Fibroblast of lung (primary cell): ENCODE data around the gene RET. TPM values are rescaled to one million over a fixed set of nuclear protein-coding genes. Genes with fewer than 3 reads are reported as not detected.

Source experiments
- DNase-seq, 2 donors: peaks; one replicate each; pipeline versions ENCODE4 v3.0.0 to v3.0.0-alpha.2; 2010; ENCODE audit warnings: low read depth in 2 of 2
- H2AFZ ChIP-seq: 2 replicates; pipeline ENCODE4 v1.5.1; 2012; ENCODE audit warnings: low read length, control low read depth, inconsistent platforms
- H3K27ac ChIP-seq: 2 replicates; pipeline ENCODE4 v1.5.1; 2011; ENCODE audit warnings: low read length, control low read depth; ENCODE audit not compliant: insufficient read depth
- H3K27me3 ChIP-seq: 2 replicates; pipeline ENCODE4 v1.5.1; 2011; ENCODE audit warnings: mild to moderate bottlenecking, low read length; ENCODE audit not compliant: control insufficient read depth, insufficient read depth
- H3K36me3 ChIP-seq: 2 replicates; pipeline ENCODE4 v1.5.1; 2011; ENCODE audit warnings: low read length; ENCODE audit not compliant: control insufficient read depth, insufficient read depth
- H3K4me1 ChIP-seq: 2 replicates; pipeline ENCODE4 v1.5.1; 2011; ENCODE audit warnings: low read length; ENCODE audit not compliant: control insufficient read depth, insufficient read depth; ENCODE audit errors: extremely low read depth
- H3K4me2 ChIP-seq: 2 replicates; pipeline ENCODE4 v1.5.1; 2011; ENCODE audit warnings: low read length, control low read depth; ENCODE audit not compliant: insufficient read depth; ENCODE audit errors: extremely low read depth
- H3K4me3 ChIP-seq, 4 experiments: fragments of 200-600 bp in 1 of 4; sonication (generic) in 1 of 4; replicated peaks in 1 of 4; 2 replicates each; pipeline ENCODE4 v1.5.1; 2011 to 2016; ENCODE audit warnings: low read length in 4 of 4, low read depth in 3 of 4, mild to moderate bottlenecking in 3 of 4, control low read depth in 2 of 4, inconsistent platforms in 1 of 4, mixed read lengths in 1 of 4; ENCODE audit not compliant: insufficient read depth in 1 of 4; ENCODE audit errors: control extremely low read depth in 1 of 4
- H3K79me2 ChIP-seq: 2 replicates; pipeline ENCODE4 v1.5.1; 2012; ENCODE audit warnings: mild to moderate bottlenecking, low read length, inconsistent platforms; ENCODE audit not compliant: control insufficient read depth, insufficient read depth
- H3K9ac ChIP-seq: 2 replicates; pipeline ENCODE4 v1.5.1; 2011; ENCODE audit warnings: mild to moderate bottlenecking, low read length, control low read depth; ENCODE audit not compliant: insufficient read depth
- H3K9me3 ChIP-seq: 2 replicates; pipeline ENCODE4 v1.5.1; 2012; ENCODE audit warnings: low read depth, low read length; ENCODE audit not compliant: control insufficient read depth, insufficient read depth
- H4K20me1 ChIP-seq: 2 replicates; pipeline ENCODE4 v1.5.1; 2011; ENCODE audit warnings: low read length; ENCODE audit not compliant: control insufficient read depth, insufficient read depth; ENCODE audit errors: extremely low read depth
- CTCF ChIP-seq, 2 donors: IDR thresholded peaks in 1 of 2; conservative IDR thresholded peaks in 1 of 2; 1 replicate in 1 of 2; 2 replicates in 1 of 2; pipeline ENCODE4 v1.5.1; 2011 to 2012; ENCODE audit warnings: low read length in 2 of 2, control low read depth in 1 of 2, inconsistent platforms in 1 of 2, low read depth in 1 of 2, mild to moderate bottlenecking in 1 of 2
- EZH2 ChIP-seq: IDR thresholded peaks from 2 replicates; pipeline ENCODE4 v1.5.1; 2012; ENCODE audit warnings: low read length, control low read depth, mild to moderate bottlenecking; ENCODE audit errors: missing control alignments
- polyA plus RNA-seq, 2 donors: library from polyadenylated mRNA; depleted of rRNA in 1 of 2; stranded (reverse) in 1 of 2; unstranded in 1 of 2; fragments of >200 nt; gene quantifications; 2 replicates each; pipeline ENCODE4 v1.2.1, GENCODE V29; 2011 to 2012; ENCODE audit warnings: missing spikeins in 1 of 2
- total RNA-seq: library from RNA; depleted of rRNA; stranded (reverse); fragments of >200 nt; gene quantifications from 2 replicates; pipeline ENCODE4 v1.2.1, GENCODE V29; 2014

Gene RET
- total and polyA plus RNA-seq, 2 donors (not counting 1 experiment from before 2014, with no cell fraction given) = 0.08 to 0.83 TPM

GRCh38 chr10:43117777-43118583 is 41.1 kb downstream of the RET start:
- Histone ChIP-seq H4K20me1 (no peaks in the 10 kb centered on the region), H3K27ac (no peak overlapping the region), H3K4me1 (no peaks in the 10 kb centered on the region), H3K9ac (no peak overlapping the region), H3K4me2 (no peak overlapping the region), H3K27me3 (no peaks in the 10 kb centered on the region), H2AFZ (no peak overlapping the region), H3K79me2 (no peaks in the 10 kb centered on the region), H3K9me3 (no peaks in the 10 kb centered on the region), H3K4me3 (no peak overlapping the region), H3K36me3 (no peaks in the 10 kb centered on the region)
- TF ChIP-seq CTCF (conservative IDR thresholded peaks at IDR 0.05 in 1 of 2, IDR thresholded peaks at IDR 0.05 in 1 of 2; ENCODE audit: low read depth in 1 of 2, low read length in 2 of 2) (no peak), EZH2 (no peak)
- DNase-seq = no peak

- H3K9me3 ChIP-seq = no peaks in the 10 kb centered on the region
These were observed 42.0 kb downstream of the RET start for GRCh38 chr10:43118631-43119415.

More at GRCh38 chr10:43118631-43119415, 42.0 kb downstream of the RET start:
- TF ChIP-seq CTCF (conservative IDR thresholded peaks at IDR 0.05 in 1 of 2, IDR thresholded peaks at IDR 0.05 in 1 of 2; ENCODE audit: low read depth in 1 of 2, low read length in 2 of 2) = no peak
- no peak for TF ChIP-seq EZH2
- no peaks in the 10 kb centered on the region for H3K4me1 ChIP-seq
- H3K4me2 ChIP-seq = no peak overlapping the region
- H3K79me2 ChIP-seq = no peaks in the 10 kb centered on the region
- no peak overlapping the region for H3K27ac ChIP-seq
- no peak for DNase-seq
- H2AFZ ChIP-seq = no peak overlapping the region
- no peaks in the 10 kb centered on the region for H3K36me3 ChIP-seq
- H3K9ac ChIP-seq = no peak overlapping the region
- no peaks in the 10 kb centered on the region for H4K20me1 ChIP-seq
- no peak overlapping the region for H3K4me3 ChIP-seq
- no peaks in the 10 kb centered on the region for H3K27me3 ChIP-seq
